ENCODE data around the gene PLIN3. TPM values are rescaled to one million over a fixed set of nuclear protein-coding genes. Genes with fewer than 3 reads are reported as not detected.
A peak's percentile ranks its signal among the peaks of the same experiment; 100 is the strongest.

PLIN3 gene
- total and polyA plus RNA-seq, 9 donors = 26.1 to 83.9 (median 72.5) TPM

- no peak overlapping the region for H3K27ac ChIP-seq
- TF ChIP-seq EP300 (IDR thresholded peaks at IDR 0.05) (no peak), CTCF (IDR thresholded peaks at IDR 0.05) (peak; percentile 46 to 54 (median 52))
- no peaks in the 10 kb centered on the region for H3K36me3 ChIP-seq
- intact Hi-C loops (cut with DNase I) = no loop called here
- H3K4me1 ChIP-seq (ENCODE audit: insufficient read depth) = no peaks in the 10 kb centered on the region
- no peak overlapping the region for H3K4me3 ChIP-seq
- WGBS, 3 donors = 45 to 51% (median 48%) methylated on average over 32 to 33 of the region's 33 CpGs
- DNase-seq = peak; percentile 44 to 69 (median 60)
- no peaks in the 10 kb centered on the region for H3K27me3 ChIP-seq
- H3K9me3 ChIP-seq = no peaks in the 10 kb centered on the region
Measured at GRCh38 chr19:4803736-4804695, 63.5 kb downstream of the PLIN3 start.

GRCh38 chr19:4802711-4803110 lies 64.8 kb downstream of the PLIN3 start:
- no peak for DNase-seq
- no peaks in the 10 kb centered on the region for H3K27me3 ChIP-seq
- no peaks in the 10 kb centered on the region for H3K4me1 ChIP-seq (ENCODE audit: insufficient read depth)
- no peak overlapping the region for H3K27ac ChIP-seq
- WGBS, 3 donors = 63 to 77% (median 66%) methylated on average over 7 of the region's 7 CpGs
- TF ChIP-seq CTCF (IDR thresholded peaks at IDR 0.05) (no peak), POLR2A (IDR thresholded peaks at IDR 0.05) (no peak), EP300 (IDR thresholded peaks at IDR 0.05) (no peak)
- no peaks in the 10 kb centered on the region for H3K36me3 ChIP-seq
- intact Hi-C loops (cut with DNase I) = no loop called here
- H3K4me3 ChIP-seq = no peak overlapping the region
- no peaks in the 10 kb centered on the region for H3K9me3 ChIP-seq

- TF ChIP-seq CTCF (IDR thresholded peaks at IDR 0.05) = no peak
- Histone ChIP-seq H3K27ac (no peak overlapping the region), H3K36me3 (no peaks in the 10 kb centered on the region), H3K27me3 (no peaks in the 10 kb centered on the region), H3K4me3 (no peak overlapping the region), H3K4me1 (ENCODE audit: insufficient read depth) (no peaks in the 10 kb centered on the region), H3K9me3 (no peaks in the 10 kb centered on the region)
- intact Hi-C loops (cut with DNase I) = no loop called here
- 84 to 87% (median 86%) methylated on average over 3 of the region's 3 CpGs for WGBS, 3 donors
- no peak for DNase-seq
Measured at GRCh38 chr19:4801085-4801619, 66.3 kb downstream of the PLIN3 start.

- intact Hi-C loops (cut with DNase I) = no loop called here
- Histone ChIP-seq H3K27me3 (no peaks in the 10 kb centered on the region), H3K4me3 (no peak overlapping the region), H3K9me3 (no peaks in the 10 kb centered on the region), H3K27ac (no peak overlapping the region), H3K4me1 (ENCODE audit: insufficient read depth) (no peaks in the 10 kb centered on the region), H3K36me3 (no peaks in the 10 kb centered on the region)
- WGBS, 3 donors = 41 to 69% (median 45%) methylated on average over 23 of the region's 23 CpGs
- TF ChIP-seq CTCF (IDR thresholded peaks at IDR 0.05) = no peak
- no peak for TF ChIP-seq POLR2A (IDR thresholded peaks at IDR 0.05)
- no peak for TF ChIP-seq EP300 (IDR thresholded peaks at IDR 0.05)
- no peak for DNase-seq
Measured at GRCh38 chr19:4800591-4801081, 66.8 kb downstream of the PLIN3 start.
